ENCODE measurements around the gene NELL2.
A peak's percentile ranks its signal among the peaks of the same experiment; 100 is the strongest.
"Not testable (repeated sequence)": the region's sequence is repeated elsewhere in the genome, so short reads cannot be mapped to it uniquely, and the experiment has no call there.

NELL2 gene

DNA sequence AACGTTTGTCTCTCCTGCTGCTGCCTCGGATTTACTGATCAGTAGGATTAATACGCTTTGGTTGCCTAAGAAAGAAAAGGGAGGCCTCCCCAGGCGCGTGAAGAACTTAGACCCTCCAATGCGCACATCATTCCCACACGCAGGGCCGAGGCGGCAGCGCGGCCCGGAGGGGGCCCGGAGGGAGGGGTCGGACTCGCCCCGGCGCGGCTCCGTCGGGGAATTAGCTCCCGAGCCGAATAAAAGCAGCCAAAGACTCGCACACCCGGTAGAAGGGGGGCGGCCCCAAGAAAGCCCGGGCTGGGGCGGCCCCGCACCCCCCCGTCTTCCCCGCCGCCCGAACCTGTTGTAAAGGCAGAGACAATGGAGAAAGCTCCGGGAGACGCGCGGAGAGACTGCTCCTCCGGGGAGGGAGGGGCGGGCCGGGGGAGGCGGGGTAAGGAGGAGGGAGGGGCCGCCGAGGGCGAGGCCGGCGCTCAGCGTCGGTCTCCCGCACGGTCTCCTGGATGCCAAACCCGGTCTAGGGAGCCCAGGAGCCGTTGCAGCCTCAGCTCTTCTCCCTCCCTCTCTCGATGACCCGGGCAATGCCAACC is at the start of gene NELL2:
NELL2 (minus strand) TSS at position 362 of the 590 bp plus-strand sequence. CDS start 446 bp downstream, outside the sequence.
- peak in 7 of 14 donors; percentile 13 to 85 (median 32) for DNase-seq

DNA sequence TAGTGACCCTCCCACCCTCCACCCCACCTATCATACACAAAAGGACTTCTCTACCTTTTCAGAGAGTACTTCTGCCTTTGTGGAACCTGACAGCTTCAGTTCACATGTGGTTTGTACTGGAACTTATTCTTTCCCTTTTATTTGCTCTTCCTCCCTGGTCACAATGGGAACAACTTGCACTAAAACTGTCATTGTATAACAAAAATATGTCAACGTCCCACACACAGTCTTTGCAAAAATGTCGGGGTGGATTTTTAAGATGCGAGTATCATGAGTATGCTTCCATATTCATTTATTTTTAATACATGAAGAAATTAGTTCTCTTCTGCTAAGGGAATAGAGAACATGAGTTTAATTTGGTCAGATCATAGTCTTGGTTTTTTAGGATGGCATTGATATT is 45.6 kb upstream of the NELL2 start:
- no peak for DNase-seq

DNA sequence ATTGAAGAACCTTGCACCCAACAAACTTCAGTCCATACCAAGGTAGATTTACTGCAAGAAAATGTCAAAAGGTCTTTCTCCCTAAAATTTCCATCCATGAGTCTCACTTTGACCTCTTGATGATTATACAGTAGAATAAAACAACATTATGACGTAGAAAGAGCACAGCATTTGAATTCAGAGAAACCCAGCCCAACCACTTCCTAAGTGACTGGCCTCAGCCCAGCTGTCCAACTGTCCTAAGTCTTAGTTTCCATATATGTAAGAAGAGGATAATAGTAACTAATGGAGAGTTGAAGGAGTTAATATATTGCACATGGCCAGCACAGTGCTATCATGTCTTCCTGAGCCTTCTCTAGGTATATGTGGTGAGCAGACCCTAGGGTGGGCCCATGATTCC is 41.0 kb upstream of the NELL2 start:
- DNase-seq, result no peak

DNA sequence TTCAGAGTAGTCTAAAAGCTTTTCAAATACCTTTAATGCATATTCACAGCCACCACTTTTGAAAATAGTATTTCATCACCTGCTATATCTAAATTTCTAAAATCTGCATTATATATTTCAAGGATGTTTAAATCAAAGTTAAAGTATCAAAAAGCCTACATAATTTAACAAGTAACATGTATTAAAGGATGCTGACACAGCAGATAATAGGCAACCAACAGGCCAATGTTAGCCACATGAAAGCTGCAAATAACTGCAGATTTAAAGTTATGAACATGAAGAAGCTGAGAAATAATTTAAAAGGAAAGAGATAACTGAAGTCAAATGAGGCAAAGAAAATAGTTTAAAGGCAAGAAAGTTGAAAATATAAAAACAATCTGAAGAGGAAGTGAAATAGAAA is 39.8 kb upstream of the NELL2 start:
- no peak for DNase-seq

GRCh38 chr12:44904321-44904720 is 28.2 kb upstream of the NELL2 start:
- DNase-seq, result no peak

GRCh38 chr12:44898108-44898507 is 22.0 kb upstream of the NELL2 start:
- DNase-seq, result not testable (repeated sequence)

DNA sequence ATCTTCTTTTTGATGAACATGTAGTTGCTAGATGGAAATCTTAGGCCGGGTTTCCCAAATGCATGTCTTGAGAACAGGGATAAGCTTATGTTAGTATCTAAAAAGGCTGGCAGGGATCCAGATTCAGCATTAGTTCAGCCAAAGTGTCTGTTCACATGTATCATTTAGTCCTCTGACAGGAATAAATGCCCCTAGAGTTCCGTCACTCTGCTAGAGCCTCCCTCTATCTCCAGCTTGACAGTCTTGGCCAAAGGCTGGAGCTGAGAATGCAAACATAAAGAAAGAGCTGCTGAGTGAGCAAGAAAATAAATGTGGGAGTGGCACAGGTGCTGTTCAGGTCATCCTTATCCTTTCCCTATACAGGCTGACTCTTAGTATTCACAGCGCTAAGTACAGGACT is 13.8 kb upstream of the NELL2 start:
- no peak for DNase-seq

- DNase-seq, result no peak
Measured at GRCh38 chr12:44889162-44889561, 13.0 kb upstream of the NELL2 start.

DNA sequence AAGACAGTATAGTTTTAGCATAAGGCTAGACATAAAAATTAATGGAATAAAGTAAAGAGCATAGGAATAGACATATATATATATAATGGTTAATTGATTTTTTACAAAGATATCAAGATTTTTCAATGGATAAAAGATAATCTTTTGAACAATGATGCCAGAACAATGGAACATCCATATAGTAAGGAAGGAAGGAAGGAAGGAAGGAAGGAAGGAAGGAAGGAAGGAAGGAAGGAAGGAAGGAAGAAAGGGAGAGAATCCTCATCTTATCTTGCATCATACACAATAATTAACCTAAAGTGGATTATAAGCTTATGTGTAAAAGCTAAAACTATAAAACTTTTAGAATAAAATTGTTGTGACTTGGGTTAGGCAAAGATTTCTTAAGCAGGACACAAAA is 9.8 kb upstream of the NELL2 start:
- DNase-seq, result no peak

- no peak for DNase-seq
Measured at GRCh38 chr12:44881197-44881596, 5.1 kb upstream of the NELL2 start.

- DNase-seq, result peak in 7 of 14 donors; percentile 19 to 84 (median 38)
Measured at GRCh38 chr12:44876544-44877410, 662 bp upstream of the NELL2 start.

GRCh38 chr12:44875417-44875953 is 630 bp downstream of the NELL2 start:
- peak in 3 of 14 donors; percentile 19 to 66 (median 25) for DNase-seq

DNA sequence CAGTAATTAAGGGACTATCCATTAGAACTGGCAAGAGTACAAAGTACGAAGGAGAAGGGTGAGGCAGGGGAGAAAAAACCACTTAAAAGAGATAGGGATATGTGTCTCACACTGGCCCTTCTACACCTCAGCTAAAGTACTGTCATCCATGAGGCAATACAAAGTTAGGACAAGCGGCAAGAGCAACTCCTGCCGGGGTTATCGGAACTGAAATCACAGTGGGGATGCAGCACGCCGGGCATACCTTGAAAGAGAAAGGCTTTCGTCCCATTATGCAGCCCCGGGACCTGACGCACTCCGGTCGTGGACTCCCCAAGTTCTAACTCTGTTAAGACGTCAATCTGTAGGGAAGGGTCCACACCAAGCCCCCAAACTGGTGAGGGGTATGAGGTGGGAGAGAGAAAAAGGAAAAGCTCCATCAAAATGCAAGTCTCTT is 1.1 kb downstream of the NELL2 start:
- DNase-seq, result peak in 3 of 14 donors; percentile 0 to 66 (median 4)

GRCh38 chr12:44873898-44874297 is 2.2 kb downstream of the NELL2 start:
- peak in 1 of 14 donors; percentile 56 for DNase-seq

DNA sequence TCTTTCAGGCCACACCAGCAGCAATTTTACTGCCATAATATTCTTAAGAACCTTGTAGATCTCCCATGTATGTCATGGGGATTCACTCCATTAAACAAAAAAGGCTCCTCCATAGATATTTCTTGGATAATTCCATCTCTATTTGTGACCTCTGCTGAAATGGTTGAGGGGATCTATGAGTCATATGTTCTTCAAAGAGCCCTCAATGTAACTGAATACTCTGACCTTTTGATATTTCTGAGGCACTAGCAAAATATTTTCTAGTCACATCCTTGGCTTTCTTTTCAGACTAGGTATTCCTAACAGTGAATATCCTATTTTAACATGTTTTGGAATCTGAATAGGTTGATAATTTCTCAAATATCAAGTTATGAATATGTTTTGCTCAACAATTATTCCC is 6.6 kb downstream of the NELL2 start:
- DNase-seq, result no peak

GRCh38 chr12:44863867-44864266 is 12.2 kb downstream of the NELL2 start:
- DNase-seq, result no peak

- no peak for DNase-seq
Measured at GRCh38 chr12:44859998-44860689, 16.0 kb downstream of the NELL2 start.

DNA sequence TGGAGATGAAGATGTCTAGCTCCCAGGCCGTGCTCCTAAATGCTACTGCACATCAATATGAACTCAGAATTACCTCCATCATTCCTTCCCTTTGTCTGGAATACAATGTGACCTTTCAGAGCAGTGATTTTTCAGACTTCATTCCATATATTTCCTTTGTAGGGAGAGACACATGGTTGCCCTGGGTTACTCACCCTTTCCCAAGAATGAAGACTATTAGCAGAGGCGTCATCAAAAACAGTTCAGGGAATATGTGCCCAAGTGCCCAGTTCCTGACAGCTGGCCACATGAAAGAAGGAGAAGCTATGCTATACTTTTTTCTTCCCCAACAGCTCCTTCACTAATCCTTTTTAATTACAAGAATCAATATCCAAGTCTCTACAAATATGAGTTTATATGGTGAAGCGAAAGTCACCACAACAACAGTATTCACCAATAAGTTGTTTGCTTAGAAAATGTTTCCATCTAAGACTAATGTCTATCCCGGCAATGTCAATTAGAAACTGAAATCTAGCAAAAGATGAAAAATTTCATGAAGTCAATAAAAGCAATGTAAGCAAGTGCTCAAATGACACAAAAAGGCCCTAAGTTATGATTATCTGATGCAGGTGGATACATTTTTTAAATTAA is 17.8 kb downstream of the NELL2 start:
- DNase-seq, result no peak

DNA sequence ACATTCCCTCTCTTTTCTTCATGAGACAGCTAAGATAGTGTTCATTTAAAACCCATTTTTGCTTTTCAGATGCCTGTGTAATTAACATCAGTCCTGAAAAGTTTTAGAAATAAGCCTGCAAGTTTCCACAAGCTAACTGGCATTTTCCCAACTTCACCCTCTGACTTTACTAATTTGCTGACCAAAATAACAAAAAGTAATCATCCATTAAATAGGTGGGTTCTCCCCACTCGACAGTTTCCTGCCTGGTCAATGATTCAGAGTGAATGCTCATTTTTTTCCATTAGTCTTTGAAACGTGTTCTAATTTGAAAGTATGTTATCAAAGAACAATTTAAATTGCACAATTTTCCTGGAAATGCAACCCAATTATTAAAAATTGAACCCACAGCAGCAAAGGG is 23.6 kb downstream of the NELL2 start:
- DNase-seq, result no peak

DNA sequence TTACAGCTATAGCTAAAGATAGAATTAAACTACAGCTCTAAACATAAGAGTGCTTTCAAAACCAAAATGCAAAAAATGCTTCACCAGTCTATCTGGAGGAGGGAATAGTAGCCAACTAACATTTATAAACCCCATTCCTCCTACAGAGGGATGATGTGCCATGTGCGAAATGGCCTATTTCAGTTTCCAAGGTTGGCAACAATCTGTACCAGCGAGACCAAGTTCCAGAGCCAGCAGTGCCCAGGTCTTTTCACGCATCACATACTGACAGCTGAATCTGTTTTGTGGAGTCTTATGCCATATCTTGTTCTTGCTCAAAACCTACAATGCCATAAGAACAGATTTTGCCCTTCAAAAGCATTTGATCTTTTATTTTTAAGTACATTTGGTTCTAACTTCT is 24.5 kb downstream of the NELL2 start:
- peak in 1 of 14 donors; percentile 87 for DNase-seq

DNA sequence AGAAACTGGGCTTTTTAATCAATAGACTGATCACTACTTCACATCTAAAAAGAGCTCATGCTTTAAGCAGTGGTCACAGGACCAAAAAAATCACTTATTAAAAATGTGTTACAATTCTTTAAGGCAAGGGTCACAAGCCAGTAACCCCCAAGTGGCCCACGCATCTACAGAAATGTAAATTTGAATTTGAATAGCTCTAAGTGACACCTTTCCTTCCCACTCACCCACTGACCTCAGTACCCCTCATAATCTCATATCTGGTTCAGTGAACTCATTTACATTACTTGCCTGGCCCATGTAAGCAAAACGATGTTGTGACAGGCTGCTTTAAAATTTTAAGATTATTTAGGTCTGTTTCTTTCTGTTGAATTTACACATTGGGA is 27.4 kb downstream of the NELL2 start:
- DNase-seq, result no peak

DNA sequence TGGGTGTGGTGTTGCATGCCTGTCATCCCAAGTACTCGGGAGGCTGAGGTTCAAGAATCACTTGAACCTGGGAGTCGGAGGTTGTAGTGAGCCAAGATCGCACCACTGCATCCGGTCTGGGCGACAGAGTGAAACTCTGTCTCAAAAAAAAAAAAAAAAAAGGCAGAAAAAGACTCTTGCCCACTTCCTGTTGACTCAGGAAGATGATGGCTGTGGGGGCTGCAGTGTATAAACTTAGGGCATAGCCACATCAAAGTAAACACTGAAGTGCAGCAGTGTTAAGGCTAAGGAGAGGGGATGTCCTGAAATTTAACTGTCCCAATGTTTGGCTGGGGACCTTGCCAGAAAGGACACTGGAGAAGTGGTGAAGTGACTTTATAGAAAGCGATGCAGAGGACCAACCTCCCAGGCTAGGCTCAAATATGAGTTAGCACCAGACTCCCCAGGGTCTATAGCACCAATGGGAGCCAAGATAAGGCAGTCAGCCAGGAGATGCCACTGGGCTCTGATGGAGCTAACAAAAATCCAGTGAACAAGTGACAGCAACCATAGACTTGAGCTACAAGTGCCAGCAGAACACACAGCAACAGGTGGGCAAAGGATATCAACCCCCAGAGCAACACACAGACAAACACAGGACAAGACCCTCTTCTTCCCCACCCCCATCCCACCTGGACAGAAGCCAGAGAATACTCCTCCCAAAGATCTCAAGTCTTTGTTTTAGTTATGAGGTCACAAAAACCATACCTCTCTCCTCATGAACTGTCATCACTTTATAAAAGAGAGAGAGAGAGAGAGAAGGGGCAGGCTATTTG is 28.0 kb downstream of the NELL2 start:
- no peak for DNase-seq

Data from C1 segment of cervical spinal cord (tissue), 14 donors.